ENCODE results near the gene DRAM2.

DNA sequence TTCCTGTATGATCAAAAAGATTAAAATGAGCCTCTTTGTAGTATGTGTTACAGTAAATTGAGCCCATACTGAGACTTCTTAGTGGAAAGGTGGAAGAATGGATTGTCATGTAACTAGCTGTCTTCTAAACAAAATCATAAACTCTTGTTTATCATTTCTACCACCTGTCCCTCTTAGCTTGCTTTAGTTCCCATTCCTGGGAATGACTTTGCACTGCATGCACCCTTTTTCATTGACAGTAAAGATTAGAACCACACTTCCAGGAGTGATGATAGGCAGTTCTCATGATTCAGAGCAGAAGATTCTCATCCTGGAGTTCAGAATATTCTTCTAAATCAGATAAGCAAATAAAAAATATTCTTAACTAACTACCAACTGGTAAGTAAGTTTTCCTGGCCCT lies 32.6 kb upstream of the DRAM2 start:
- TF ChIP-seq CTCF (IDR thresholded peaks at IDR 0.05) (no peak), POLR2A (IDR thresholded peaks at IDR 0.05) (no peak)
